Measurements from ENCODE around the gene CAV2.

- no peak for TF ChIP-seq CTCF (IDR thresholded peaks at IDR 0.05 in 8 of 11, conservative IDR thresholded peaks at IDR 0.05 in 3 of 11)
- no peak for TF ChIP-seq POLR2A (IDR thresholded peaks at IDR 0.05)
- no peak for TF ChIP-seq POLR2AphosphoS5 (IDR thresholded peaks at IDR 0.05)
Observed at GRCh38 chr7:116552602-116553001, 53.1 kb downstream of the CAV2 start.

Data from spleen (tissue), 7 donors.